Central memory CD8-positive, alpha-beta T cell (primary cell): ENCODE results near the gene METTL2A.
"Not testable (repeated sequence)": the region's sequence is repeated elsewhere in the genome, so short reads cannot be mapped to it uniquely, and the experiment has no call there.

ENCODE experiments used
- ATAC-seq: fragments of 150-1000 bp; cut with Tn5 transposase; replicated peaks from 2 replicates; pipeline ENCODE4 v1.10.0; 2022; ENCODE audit warnings: mild to moderate bottlenecking, moderate FRiP score, moderate number of reproducible peaks; ENCODE audit not compliant: poor library complexity, severe bottlenecking; ENCODE audit errors: extremely low read depth
- DNase-seq, 2 donors: peaks; one replicate each; pipeline ENCODE4 v3.0.0; 2021; ENCODE audit warnings: low spot score in 2 of 2
- H3K27ac Mint-ChIP-seq: one replicate; pipeline ENCODE4 v1.8.0; 2022; ENCODE audit warnings: low read depth, mild to moderate bottlenecking, moderate library complexity, mixed read lengths
- H3K27me3 Mint-ChIP-seq: one replicate; pipeline ENCODE4 v1.8.0; 2022; ENCODE audit warnings: mixed read lengths
- H3K36me3 Mint-ChIP-seq: one replicate; pipeline ENCODE4 v1.8.0; 2022; ENCODE audit warnings: mild to moderate bottlenecking, moderate library complexity, mixed read lengths; ENCODE audit not compliant: insufficient read depth
- H3K4me1 Mint-ChIP-seq: one replicate; pipeline ENCODE4 v1.8.0; 2022; ENCODE audit warnings: mixed read lengths
- H3K4me3 Mint-ChIP-seq: one replicate; pipeline ENCODE4 v1.8.0; 2022; ENCODE audit warnings: mild to moderate bottlenecking, moderate library complexity, mixed read lengths
- H3K9me3 Mint-ChIP-seq: one replicate; pipeline ENCODE4 v1.8.0; 2022; ENCODE audit warnings: mixed read lengths

Gene METTL2A

GRCh38 chr17:62423647-62424461 is at the start of gene METTL2A:
Gene METTL2A, plus strand, starts transcription at chr17:62423897. Its CDS starts 6 bp downstream, at chr17:62423903.
- Mint-ChIP-seq H3K27ac (peak within 1 kb of the TSS; percentile 94), H3K36me3 (peaks cover 19% of the 10 kb centered on the region), H3K4me3 (peak within 1 kb of the TSS; percentile 97), H3K4me1 (peaks cover 19% of the 10 kb centered on the region)
- H3K27me3 Mint-ChIP-seq, H3K9me3 Mint-ChIP-seq: not testable (repeated sequence)
- ATAC-seq (peak; percentile 93), DNase-seq (peak; percentile 61 to 64)

- no peak within 1 kb of the TSS for H3K27ac Mint-ChIP-seq
- ATAC-seq (no peak), DNase-seq (no peak)
- H3K9me3 Mint-ChIP-seq: no peaks in the 10 kb centered on the region
- H3K27me3 Mint-ChIP-seq: peaks cover 41% of the 10 kb centered on the region
- no peaks in the 10 kb centered on the region for H3K4me1 Mint-ChIP-seq
- no peaks in the 10 kb centered on the region for H3K36me3 Mint-ChIP-seq
- no peak within 1 kb of the TSS for H3K4me3 Mint-ChIP-seq
Observed at GRCh38 chr17:62380253-62380652, 43.4 kb upstream of the METTL2A start, which contains the start of gene EFCAB3. Gene EFCAB3, plus strand, starts transcription at chr17:62380553. Its CDS starts 2,427 bp downstream, at chr17:62382980.

GRCh38 chr17:62381561-62381960 is 42.1 kb upstream of the METTL2A start:
- ATAC-seq: no peak
- Mint-ChIP-seq H3K9me3 (no peaks in the 10 kb centered on the region), H3K36me3 (no peaks in the 10 kb centered on the region), H3K4me1 (no peaks in the 10 kb centered on the region), H3K27me3 (peaks cover 42% of the 10 kb centered on the region), H3K4me3 (no peak overlapping the region), H3K27ac (no peak overlapping the region)
- DNase-seq: no peak

GRCh38 chr17:62388856-62389255 is 34.8 kb upstream of the METTL2A start:
- no peak overlapping the region for H3K27ac Mint-ChIP-seq
- H3K9me3 Mint-ChIP-seq: no peaks in the 10 kb centered on the region
- H3K4me1 Mint-ChIP-seq: no peaks in the 10 kb centered on the region
- DNase-seq (no peak), ATAC-seq (no peak)
- no peak overlapping the region for H3K4me3 Mint-ChIP-seq
- H3K36me3 Mint-ChIP-seq: no peaks in the 10 kb centered on the region
- peaks cover 44% of the 10 kb centered on the region for H3K27me3 Mint-ChIP-seq

- no peaks in the 10 kb centered on the region for H3K36me3 Mint-ChIP-seq
- H3K27me3 Mint-ChIP-seq: peaks cover 36% of the 10 kb centered on the region
- no peak overlapping the region for H3K27ac Mint-ChIP-seq
- ATAC-seq: no peak
- no peaks in the 10 kb centered on the region for H3K9me3 Mint-ChIP-seq
- H3K4me3 Mint-ChIP-seq: no peak overlapping the region
- no peak for DNase-seq
- no peaks in the 10 kb centered on the region for H3K4me1 Mint-ChIP-seq
Observed at GRCh38 chr17:62392908-62393307, 30.8 kb upstream of the METTL2A start.

- H3K4me1 Mint-ChIP-seq: no peaks in the 10 kb centered on the region
- no peak overlapping the region for H3K4me3 Mint-ChIP-seq
- no peaks in the 10 kb centered on the region for H3K36me3 Mint-ChIP-seq
Observed at GRCh38 chr17:62398891-62399290, 24.8 kb upstream of the METTL2A start.

GRCh38 chr17:62405451-62405850 is 18.2 kb upstream of the METTL2A start:
- H3K9me3 Mint-ChIP-seq: no peaks in the 10 kb centered on the region
- no peaks in the 10 kb centered on the region for H3K36me3 Mint-ChIP-seq
- DNase-seq: no peak
- H3K4me1 Mint-ChIP-seq: no peaks in the 10 kb centered on the region
- ATAC-seq: no peak
- H3K4me3 Mint-ChIP-seq: no peak overlapping the region
- H3K27ac Mint-ChIP-seq: no peak overlapping the region
- H3K27me3 Mint-ChIP-seq: peaks cover 34% of the 10 kb centered on the region

More at GRCh38 chr17:62398891-62399290, 24.8 kb upstream of the METTL2A start:
- DNase-seq (no peak), ATAC-seq (no peak)
- H3K27me3 Mint-ChIP-seq: peaks cover 42% of the 10 kb centered on the region
- H3K27ac Mint-ChIP-seq: no peak overlapping the region
- no peaks in the 10 kb centered on the region for H3K9me3 Mint-ChIP-seq

GRCh38 chr17:62413090-62413489 is 10.6 kb upstream of the METTL2A start:
- not testable (repeated sequence) for ATAC-seq, H3K4me3 Mint-ChIP-seq, DNase-seq, H3K4me1 Mint-ChIP-seq, H3K9me3 Mint-ChIP-seq, H3K36me3 Mint-ChIP-seq, H3K27ac Mint-ChIP-seq
- peaks cover 38% of the 10 kb centered on the region for H3K27me3 Mint-ChIP-seq

GRCh38 chr17:62426214-62426613 is 2.5 kb downstream of the METTL2A start:
- peaks cover 19% of the 10 kb centered on the region for H3K4me1 Mint-ChIP-seq
- ATAC-seq, H3K27ac Mint-ChIP-seq, DNase-seq, H3K9me3 Mint-ChIP-seq, H3K4me3 Mint-ChIP-seq, H3K27me3 Mint-ChIP-seq: not testable (repeated sequence)
- peaks cover 27% of the 10 kb centered on the region for H3K36me3 Mint-ChIP-seq

- H3K36me3 Mint-ChIP-seq: peaks cover 37% of the 10 kb centered on the region
- DNase-seq, H3K4me1 Mint-ChIP-seq, H3K27ac Mint-ChIP-seq, H3K27me3 Mint-ChIP-seq, H3K4me3 Mint-ChIP-seq, ATAC-seq, H3K9me3 Mint-ChIP-seq: not testable (repeated sequence)
Observed at GRCh38 chr17:62435251-62435650, 11.6 kb downstream of the METTL2A start.

GRCh38 chr17:62441181-62441580 is 17.5 kb downstream of the METTL2A start:
- H3K27ac Mint-ChIP-seq, ATAC-seq, H3K4me1 Mint-ChIP-seq, DNase-seq, H3K4me3 Mint-ChIP-seq, H3K9me3 Mint-ChIP-seq, H3K27me3 Mint-ChIP-seq: not testable (repeated sequence)
- H3K36me3 Mint-ChIP-seq: peaks cover 38% of the 10 kb centered on the region

GRCh38 chr17:62444063-62444462 is 20.4 kb downstream of the METTL2A start:
- Mint-ChIP-seq H3K9me3 (no peaks in the 10 kb centered on the region), H3K27ac (no peak overlapping the region)
- ATAC-seq: no peak

GRCh38 chr17:62445791-62446190 is 22.1 kb downstream of the METTL2A start:
- not testable (repeated sequence) for ATAC-seq, H3K9me3 Mint-ChIP-seq, DNase-seq, H3K27me3 Mint-ChIP-seq, H3K4me1 Mint-ChIP-seq, H3K27ac Mint-ChIP-seq, H3K4me3 Mint-ChIP-seq
- peaks cover 45% of the 10 kb centered on the region for H3K36me3 Mint-ChIP-seq

More at GRCh38 chr17:62444063-62444462, 20.4 kb downstream of the METTL2A start:
- H3K4me3 Mint-ChIP-seq: no peak overlapping the region
- H3K27me3 Mint-ChIP-seq: no peaks in the 10 kb centered on the region
- H3K4me1 Mint-ChIP-seq: no peaks in the 10 kb centered on the region
- no peak for DNase-seq
- peaks cover 40% of the 10 kb centered on the region for H3K36me3 Mint-ChIP-seq
